GM18907 (cell line): ENCODE measurements around the gene FRMD4B.

Source experiments
- ATAC-seq: cut with Tn5 transposase; IDR thresholded peaks from one replicate; pipeline ENCODE4 v1.9.1; 2021; ENCODE audit warnings: mild to moderate bottlenecking, moderate library complexity; ENCODE audit not compliant: unreplicated experiment

The FRMD4B gene

GRCh38 chr3:69368129-69368741 is 17.7 kb downstream of the FRMD4B start:
- ATAC-seq = peak; percentile 100

GRCh38 chr3:69367586-69367985 is 18.3 kb downstream of the FRMD4B start:
- no peak for ATAC-seq

GRCh38 chr3:69364354-69364753 is 21.5 kb downstream of the FRMD4B start:
- ATAC-seq = no peak

GRCh38 chr3:69360690-69361089 is 25.2 kb downstream of the FRMD4B start:
- no peak for ATAC-seq

GRCh38 chr3:69359916-69360315 is 26.0 kb downstream of the FRMD4B start:
- no peak for ATAC-seq

GRCh38 chr3:69359339-69359893 is 26.5 kb downstream of the FRMD4B start:
- no peak for ATAC-seq

- ATAC-seq = no peak
Measured at GRCh38 chr3:69357196-69357595, 28.7 kb downstream of the FRMD4B start.

GRCh38 chr3:69354948-69355347 is 30.9 kb downstream of the FRMD4B start:
- no peak for ATAC-seq

- ATAC-seq = peak; percentile 60
Measured at GRCh38 chr3:69353503-69353902, 32.4 kb downstream of the FRMD4B start.

GRCh38 chr3:69353088-69353478 is 32.8 kb downstream of the FRMD4B start:
- ATAC-seq = peak; percentile 11

- no peak for ATAC-seq
Measured at GRCh38 chr3:69352305-69353087, 33.4 kb downstream of the FRMD4B start.

- ATAC-seq = no peak
Measured at GRCh38 chr3:69343875-69344274, 42.0 kb downstream of the FRMD4B start.

GRCh38 chr3:69342074-69342473 is 43.8 kb downstream of the FRMD4B start:
- no peak for ATAC-seq

GRCh38 chr3:69339760-69340159 is 46.1 kb downstream of the FRMD4B start:
- ATAC-seq = no peak

GRCh38 chr3:69338911-69339310 is 47.0 kb downstream of the FRMD4B start:
- ATAC-seq = no peak

- no peak for ATAC-seq
Measured at GRCh38 chr3:69332934-69333333, 53.0 kb downstream of the FRMD4B start.

- no peak for ATAC-seq
Measured at GRCh38 chr3:69330891-69331400, 54.9 kb downstream of the FRMD4B start.

GRCh38 chr3:69329892-69330291 is 56.0 kb downstream of the FRMD4B start:
- ATAC-seq = no peak

- ATAC-seq = no peak
Measured at GRCh38 chr3:69328963-69329302, 57.0 kb downstream of the FRMD4B start.

GRCh38 chr3:69328103-69328962 is 57.6 kb downstream of the FRMD4B start:
- no peak for ATAC-seq

- peak; percentile 87 for ATAC-seq
Measured at GRCh38 chr3:69326855-69327300, 59.0 kb downstream of the FRMD4B start.
